Osteoblast (primary cell): Measurements from ENCODE around the gene KIF2A. TPM values are rescaled to one million over a fixed set of nuclear protein-coding genes. Genes with fewer than 3 reads are reported as not detected.
"Not testable (repeated sequence)": the region's sequence is repeated elsewhere in the genome, so short reads cannot be mapped to it uniquely, and the experiment has no call there.

ENCODE experiments used
- DNase-seq: peaks from one replicate; pipeline ENCODE4 v3.0.0; 2011; ENCODE audit warnings: low spot score, mixed read lengths; ENCODE audit not compliant: insufficient read length; ENCODE audit errors: missing footprints
- H2AFZ ChIP-seq: 2 replicates; pipeline ENCODE4 v1.6.0; 2011; ENCODE audit warnings: mild to moderate bottlenecking, low read length
- H3K27ac ChIP-seq: 2 replicates; pipeline ENCODE4 v1.5.1; 2011; ENCODE audit warnings: mild to moderate bottlenecking, low read depth, low read length, moderate library complexity
- H3K27me3 ChIP-seq: 2 replicates; pipeline ENCODE4 v1.6.0; 2012; ENCODE audit warnings: mild to moderate bottlenecking, control low read depth, inconsistent platforms, low read length, moderate library complexity; ENCODE audit not compliant: insufficient read depth
- H3K36me3 ChIP-seq: 2 replicates; pipeline ENCODE4 v1.5.1; 2011; ENCODE audit warnings: mild to moderate bottlenecking, low read length, control low read depth, moderate library complexity; ENCODE audit not compliant: insufficient read depth
- H3K4me1 ChIP-seq: 2 replicates; pipeline ENCODE4 v1.5.1; 2011; ENCODE audit warnings: mild to moderate bottlenecking, low read length, control low read depth, moderate library complexity; ENCODE audit not compliant: insufficient read depth
- H3K4me2 ChIP-seq: 2 replicates; pipeline ENCODE4 v1.6.0; 2011; ENCODE audit warnings: mild to moderate bottlenecking, low read length; ENCODE audit not compliant: insufficient read depth
- H3K4me3 ChIP-seq: fragments of 200-600 bp; sonication (generic); 3 replicates; pipeline ENCODE4 v1.5.1; 2012; ENCODE audit warnings: mild to moderate bottlenecking, low read length, inconsistent platforms; ENCODE audit not compliant: insufficient read depth
- H3K79me2 ChIP-seq: 2 replicates; pipeline ENCODE4 v1.6.0; 2012; ENCODE audit warnings: mild to moderate bottlenecking, low read length, control low read depth, inconsistent platforms; ENCODE audit not compliant: insufficient read depth
- H3K9me3 ChIP-seq: 2 replicates; pipeline ENCODE4 v1.5.1; 2011; ENCODE audit warnings: low read depth, low read length, control low read depth
- H4K20me1 ChIP-seq: 2 replicates; pipeline ENCODE4 v1.6.0; 2012; ENCODE audit warnings: mild to moderate bottlenecking, low read length, control low read depth; ENCODE audit not compliant: insufficient read depth
- total RNA-seq: library from RNA; depleted of rRNA; stranded (reverse); fragments of >200 nt; gene quantifications from 2 replicates; pipeline ENCODE4 v1.2.3, GENCODE V29; 2012
- TF ChIP-seq, protein P1 (sequence below): IDR thresholded peaks from 2 replicates; pipeline ENCODE4 v1.5.1; 2011; ENCODE audit warnings: mild to moderate bottlenecking, low read depth, low read length, moderate library complexity; ENCODE audit errors: extremely low read depth

KIF2A gene
- total RNA-seq, 1 donor = 52.8 TPM

GRCh38 chr5:62287237-62287636 lies 18.8 kb upstream of the KIF2A start:
- no peak overlapping the region for H3K4me3 ChIP-seq
- no peaks in the 10 kb centered on the region for H3K79me2 ChIP-seq
- no peak overlapping the region for H2AFZ ChIP-seq
- no peak overlapping the region for H3K4me2 ChIP-seq
- H4K20me1 ChIP-seq = no peaks in the 10 kb centered on the region
- no peak overlapping the region for H3K27ac ChIP-seq
- H3K4me1 ChIP-seq = no peaks in the 10 kb centered on the region
- TF ChIP-seq, protein P1, sequence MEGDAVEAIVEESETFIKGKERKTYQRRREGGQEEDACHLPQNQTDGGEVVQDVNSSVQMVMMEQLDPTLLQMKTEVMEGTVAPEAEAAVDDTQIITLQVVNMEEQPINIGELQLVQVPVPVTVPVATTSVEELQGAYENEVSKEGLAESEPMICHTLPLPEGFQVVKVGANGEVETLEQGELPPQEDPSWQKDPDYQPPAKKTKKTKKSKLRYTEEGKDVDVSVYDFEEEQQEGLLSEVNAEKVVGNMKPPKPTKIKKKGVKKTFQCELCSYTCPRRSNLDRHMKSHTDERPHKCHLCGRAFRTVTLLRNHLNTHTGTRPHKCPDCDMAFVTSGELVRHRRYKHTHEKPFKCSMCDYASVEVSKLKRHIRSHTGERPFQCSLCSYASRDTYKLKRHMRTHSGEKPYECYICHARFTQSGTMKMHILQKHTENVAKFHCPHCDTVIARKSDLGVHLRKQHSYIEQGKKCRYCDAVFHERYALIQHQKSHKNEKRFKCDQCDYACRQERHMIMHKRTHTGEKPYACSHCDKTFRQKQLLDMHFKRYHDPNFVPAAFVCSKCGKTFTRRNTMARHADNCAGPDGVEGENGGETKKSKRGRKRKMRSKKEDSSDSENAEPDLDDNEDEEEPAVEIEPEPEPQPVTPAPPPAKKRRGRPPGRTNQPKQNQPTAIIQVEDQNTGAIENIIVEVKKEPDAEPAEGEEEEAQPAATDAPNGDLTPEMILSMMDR = no peak
- no peaks in the 10 kb centered on the region for H3K36me3 ChIP-seq
- no peaks in the 10 kb centered on the region for H3K9me3 ChIP-seq
- DNase-seq = no peak
- peaks cover 7% of the 10 kb centered on the region for H3K27me3 ChIP-seq

GRCh38 chr5:62288118-62288517 lies 17.9 kb upstream of the KIF2A start:
- no peaks in the 10 kb centered on the region for H3K79me2 ChIP-seq
- H3K27me3 ChIP-seq = peaks cover 6% of the 10 kb centered on the region
- H2AFZ ChIP-seq = no peak overlapping the region
- no peak overlapping the region for H3K27ac ChIP-seq
- no peaks in the 10 kb centered on the region for H3K4me1 ChIP-seq
- TF ChIP-seq, protein P1 = no peak
- no peaks in the 10 kb centered on the region for H3K36me3 ChIP-seq
- DNase-seq = no peak
- H3K4me2 ChIP-seq = no peak overlapping the region
- no peaks in the 10 kb centered on the region for H3K9me3 ChIP-seq
- H3K4me3 ChIP-seq = no peak overlapping the region
- H4K20me1 ChIP-seq = no peaks in the 10 kb centered on the region

- H3K9me3 ChIP-seq = no peaks in the 10 kb centered on the region
- TF ChIP-seq, protein P1 = no peak
- no peak overlapping the region for H2AFZ ChIP-seq
- DNase-seq = no peak
- no peak overlapping the region for H3K4me2 ChIP-seq
- H4K20me1 ChIP-seq = no peaks in the 10 kb centered on the region
- H3K79me2 ChIP-seq = no peaks in the 10 kb centered on the region
- no peaks in the 10 kb centered on the region for H3K36me3 ChIP-seq
- H3K4me1 ChIP-seq = no peaks in the 10 kb centered on the region
- H3K27ac ChIP-seq = no peak overlapping the region
- no peak overlapping the region for H3K4me3 ChIP-seq
- H3K27me3 ChIP-seq = no peaks in the 10 kb centered on the region
Observed at GRCh38 chr5:62289813-62290212, 16.2 kb upstream of the KIF2A start.

DNA sequence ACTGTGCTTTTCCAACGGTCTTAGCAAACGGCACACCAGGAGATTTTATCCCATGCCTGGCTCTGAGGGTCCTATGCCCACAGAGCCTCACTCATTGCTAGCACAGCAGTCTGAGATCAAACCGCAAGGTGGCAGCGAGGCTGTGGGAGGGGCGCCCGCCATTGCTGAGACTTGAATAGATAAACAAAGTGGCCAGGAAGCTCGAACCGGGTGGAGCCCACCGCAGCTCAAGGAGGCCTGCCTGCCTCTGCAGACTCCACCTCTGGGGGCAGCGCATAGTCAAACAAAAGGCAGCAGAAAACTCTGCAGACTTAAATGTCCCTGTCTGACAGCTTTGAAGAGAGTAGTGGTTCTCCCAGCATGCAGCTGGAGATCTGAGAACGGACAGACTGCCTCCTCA lies 14.2 kb upstream of the KIF2A start:
- not testable (repeated sequence) for H3K27ac ChIP-seq, DNase-seq, H4K20me1 ChIP-seq, H2AFZ ChIP-seq, H3K27me3 ChIP-seq, H3K4me3 ChIP-seq, H3K9me3 ChIP-seq, H3K4me1 ChIP-seq, H3K4me2 ChIP-seq, H3K79me2 ChIP-seq, H3K36me3 ChIP-seq
